Measurements from ENCODE around the gene SURF2.
A peak's percentile ranks its signal among the peaks of the same experiment; 100 is the strongest.

SURF2 gene

GRCh38 chr9:133405508-133406438 is 49.4 kb downstream of the SURF2 start:
- no peak for DNase-seq

- DNase-seq = peak; percentile 84
Observed at GRCh38 chr9:133406480-133407307, 50.3 kb downstream of the SURF2 start.

- DNase-seq = no peak
Observed at GRCh38 chr9:133408042-133408441, 51.7 kb downstream of the SURF2 start.

Measured in CD4-positive, alpha-beta T cell treated with Interleukin-21 for 1 hour (primary cell).